H1 (cell line): ENCODE results near the gene ATOH1. TPM values are rescaled to one million over a fixed set of nuclear protein-coding genes. Genes with fewer than 3 reads are reported as not detected.

ENCODE experiments used
- ASH2L ChIP-seq: fragments of 200-600, 300-600 bp; sonication (generic); IDR thresholded peaks from one replicate; pipeline ENCODE4 v1.7.1; 2017; ENCODE audit warnings: low read length
- CEBPB ChIP-seq: IDR thresholded peaks from 2 replicates; pipeline ENCODE4 v1.6.1; 2012; ENCODE audit warnings: low read depth, low read length
- CHD1 ChIP-seq: IDR thresholded peaks from 2 replicates; pipeline ENCODE4 v1.6.1; 2012; ENCODE audit warnings: low read depth, low read length, improper control_type of control experiment
- CTBP2 ChIP-seq: IDR thresholded peaks from 2 replicates; pipeline ENCODE4 v1.7.0; 2011; ENCODE audit warnings: borderline replicate concordance, mild to moderate bottlenecking, moderate library complexity, mixed read lengths, low read length; ENCODE audit not compliant: insufficient read depth, insufficient read length
- EGR1 ChIP-seq: IDR thresholded peaks from 2 replicates; pipeline ENCODE4 v1.6.1; 2011; ENCODE audit warnings: low read depth, low read length, borderline replicate concordance
- EZH2 ChIP-seq: fragments of 200-600 bp; sonication (generic); IDR thresholded peaks from 2 replicates; pipeline ENCODE4 v1.7.1; 2012; ENCODE audit warnings: low read depth, mild to moderate bottlenecking, moderate library complexity, low read length, inconsistent platforms; ENCODE audit not compliant: severe bottlenecking
- KDM4A ChIP-seq: IDR thresholded peaks from one replicate; pipeline ENCODE4 v1.7.1; 2012; ENCODE audit warnings: low read depth, mild to moderate bottlenecking, moderate library complexity, low read length, inconsistent platforms; ENCODE audit not compliant: severe bottlenecking
- MAFK ChIP-seq: IDR thresholded peaks from 2 replicates; pipeline ENCODE4 v1.6.1; 2012; ENCODE audit warnings: low read depth, mild to moderate bottlenecking, improper control_type of control experiment, low read length
- NRF1 ChIP-seq: IDR thresholded peaks from 2 replicates; pipeline ENCODE4 v1.6.1; 2011; ENCODE audit warnings: mild to moderate bottlenecking, low read depth, low read length, improper control_type of control experiment
- POLR2A ChIP-seq, 2 experiments: IDR thresholded peaks; 1 replicate in 1 of 2; 2 replicates in 1 of 2; pipeline ENCODE4 v1.6.1; 2011; ENCODE audit warnings: low read depth in 2 of 2, low read length in 2 of 2, mild to moderate bottlenecking in 2 of 2; ENCODE audit errors: control extremely low read depth in 1 of 2
- POLR2AphosphoS5 ChIP-seq: IDR thresholded peaks from 2 replicates; pipeline ENCODE4 v1.6.1; 2011; ENCODE audit warnings: low read depth, low read length
- RAD21 ChIP-seq, 2 experiments: IDR thresholded peaks in 1 of 2; conservative IDR thresholded peaks in 1 of 2; 2 replicates each; pipeline ENCODE4 v1.6.1; 2011; ENCODE audit warnings: low read depth in 2 of 2, low read length in 2 of 2, improper control_type of control experiment in 1 of 2, inconsistent platforms in 1 of 2, mild to moderate bottlenecking in 1 of 2, moderate library complexity in 1 of 2
- SIX5 ChIP-seq: IDR thresholded peaks from 2 replicates; pipeline ENCODE4 v1.6.1; 2011; ENCODE audit warnings: mild to moderate bottlenecking, low read depth, low read length
- TEAD4 ChIP-seq: IDR thresholded peaks from 2 replicates; pipeline ENCODE4 v1.6.1; 2012; ENCODE audit warnings: low read depth, low read length, inconsistent platforms, mixed read lengths
- YY1 ChIP-seq: IDR thresholded peaks from 2 replicates; pipeline ENCODE4 v1.6.1; 2011; ENCODE audit warnings: low read depth, mild to moderate bottlenecking, low read length
- polyA plus RNA-seq, 7 experiments: library from polyadenylated mRNA; depleted of rRNA in 3 of 7; stranded (reverse) in 5 of 7; unstranded in 2 of 7; fragments of >200 nt in 5 of 7; fragments of 200-250 nt in 2 of 7; gene quantifications; 1 replicate in 5 of 7; 2 replicates in 1 of 7; 4 replicates in 1 of 7; pipeline versions ENCODE4 v1.2.1 to v1.2.3, GENCODE V29; 2011 to 2013; ENCODE audit warnings: missing spikeins in 2 of 7, mixed read lengths in 2 of 7
- total RNA-seq: library from RNA; stranded (reverse); fragmentation: NEBNext Ultra II Directional; extraction: Animal tissue kit (Norgen Biotek cat#: 25700); gene quantifications from 2 replicates; pipeline ENCODE4 v1.2.1, GENCODE V29; 2021
- TF ChIP-seq, protein P1 (sequence below): IDR thresholded peaks from 2 replicates; pipeline ENCODE4 v1.6.1; 2011; ENCODE audit warnings: low read depth, mild to moderate bottlenecking, low read length; ENCODE audit not compliant: insufficient read depth
- TF ChIP-seq, protein P2 (sequence below): IDR thresholded peaks from 2 replicates; pipeline ENCODE4 v1.6.1; 2012; ENCODE audit warnings: inconsistent platforms

The ATOH1 gene
- total and polyA plus RNA-seq, 2 of the 8 experiments (the other 6 are each of a cell fraction or from before 2014, with no cell fraction given) = 0.12 to 0.76 TPM

DNA sequence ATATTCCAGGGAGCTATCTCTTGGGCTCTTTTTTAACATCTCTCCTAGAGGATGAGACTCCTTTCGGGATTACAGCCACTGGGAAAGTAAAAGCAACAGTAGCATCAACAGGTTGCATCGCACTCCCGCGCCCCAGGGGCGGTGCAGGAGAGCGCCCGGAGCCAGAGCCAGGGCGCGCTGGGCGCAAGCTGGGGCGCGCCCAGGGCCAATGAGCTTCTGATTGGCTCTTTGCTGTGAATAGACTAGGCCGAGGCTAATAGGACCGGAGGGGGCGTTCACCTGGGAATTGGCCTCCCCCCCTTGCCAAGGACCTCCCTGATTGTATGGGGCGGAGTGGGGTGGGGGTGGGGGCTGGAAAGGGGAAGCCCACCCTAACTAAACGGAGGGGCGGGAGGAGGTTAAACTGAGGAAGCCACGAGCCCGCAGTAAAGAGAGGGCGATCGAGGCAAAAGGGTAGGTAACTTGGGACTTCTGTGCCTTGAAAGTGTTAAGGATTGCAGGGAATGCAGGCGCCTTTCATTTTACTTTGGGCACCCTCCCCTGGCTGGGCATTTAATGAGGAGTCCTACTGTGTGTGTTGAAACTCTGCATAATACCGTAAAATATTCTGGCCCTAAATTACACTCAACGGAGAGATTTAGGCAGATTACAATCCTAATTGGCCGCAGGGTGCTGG, 1.1 kb upstream of the ATOH1 start (continued):
- TF ChIP-seq RAD21 (IDR thresholded peaks at IDR 0.05 in 1 of 2, conservative IDR thresholded peaks at IDR 0.05 in 1 of 2; ENCODE audit: low read depth in 2 of 2, low read length in 2 of 2) (peak; percentile 15 to 27; a peak in 1 of 4 replicates), MAFK (no peak), POLR2A (IDR thresholded peaks at IDR 0.05; ENCODE audit: control extremely low read depth in 1 of 2, low read depth in 2 of 2, low read length in 2 of 2) (peak; percentile 35 to 61), CEBPB (no peak), YY1 (no peak), SIX5 (no peak), EZH2 (peak; percentile 45), POLR2AphosphoS5 (peak; percentile 87), ASH2L (no peak), TEAD4 (peak; percentile 68; the same call in 1 of the 2 replicates), KDM4A (no peak), EGR1 (no peak), CTBP2 (peak; percentile 55), NRF1 (no peak), CHD1 (no peak)
- TF ChIP-seq, protein P1, sequence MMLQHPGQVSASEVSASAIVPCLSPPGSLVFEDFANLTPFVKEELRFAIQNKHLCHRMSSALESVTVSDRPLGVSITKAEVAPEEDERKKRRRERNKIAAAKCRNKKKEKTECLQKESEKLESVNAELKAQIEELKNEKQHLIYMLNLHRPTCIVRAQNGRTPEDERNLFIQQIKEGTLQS = no peak
- TF ChIP-seq, protein P2, sequence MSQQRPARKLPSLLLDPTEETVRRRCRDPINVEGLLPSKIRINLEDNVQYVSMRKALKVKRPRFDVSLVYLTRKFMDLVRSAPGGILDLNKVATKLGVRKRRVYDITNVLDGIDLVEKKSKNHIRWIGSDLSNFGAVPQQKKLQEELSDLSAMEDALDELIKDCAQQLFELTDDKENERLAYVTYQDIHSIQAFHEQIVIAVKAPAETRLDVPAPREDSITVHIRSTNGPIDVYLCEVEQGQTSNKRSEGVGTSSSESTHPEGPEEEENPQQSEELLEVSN = peak; percentile 53
